ENCODE results near the gene TTC28. TPM values are rescaled to one million over a fixed set of nuclear protein-coding genes. Genes with fewer than 3 reads are reported as not detected.

TTC28 gene
- total and polyA plus RNA-seq, 2 donors (not counting 3 experiments of a cell fraction or from before 2014, with no cell fraction given) = 16.5 to 51.1 TPM

GRCh38 chr22:28639321-28639720, 40.3 kb downstream of the TTC28 start:
- no peak for DNase-seq (ENCODE audit: low read depth, low spot score)
- CTCF ChIA-PET = no interaction called here
- no peak for TF ChIP-seq POLR2AphosphoS5 (IDR thresholded peaks at IDR 0.05; ENCODE audit: insufficient read depth, low read depth, low read length)
- Histone ChIP-seq H3K36me3 (ENCODE audit: control insufficient read depth in 2 of 2, extremely low read depth in 1 of 2, insufficient read depth in 2 of 2, low read length in 2 of 2) (no peaks in the 10 kb centered on the region), H3K27ac (ENCODE audit: insufficient read depth, low read depth, low read length) (no peak overlapping the region), H3K9me3 (replicated peaks; ENCODE audit: control insufficient read depth, insufficient read depth, low read length) (no peaks in the 10 kb centered on the region), H4K20me1 (replicated peaks; ENCODE audit: control insufficient read depth, extremely low read depth, insufficient read depth, low read length) (no peaks in the 10 kb centered on the region), H3K9ac (replicated peaks; ENCODE audit: extremely low read depth, insufficient read depth, low read length) (no peak overlapping the region), H3K27me3 (ENCODE audit: control insufficient read depth in 2 of 2, insufficient read depth in 2 of 2, low read length in 2 of 2) (no peaks in the 10 kb centered on the region), H3K4me3 (replicated peaks in 1 of 3; ENCODE audit: insufficient read depth in 1 of 3, low read depth in 1 of 3, low read length in 3 of 3) (no peak overlapping the region), H3K9me1 (replicated peaks; ENCODE audit: control insufficient read depth, extremely low read depth, insufficient read depth, low read length) (no peaks in the 10 kb centered on the region), H3K4me1 (ENCODE audit: control insufficient read depth, extremely low read depth, insufficient read depth, low read length) (no peaks in the 10 kb centered on the region), H3K79me2 (ENCODE audit: control insufficient read depth, insufficient read depth, low read length) (peaks cover 5% of the 10 kb centered on the region), H2AFZ (ENCODE audit: low read depth, low read length) (no peak overlapping the region), H3K4me2 (ENCODE audit: insufficient read depth, low read length) (no peak overlapping the region)
- POLR2A ChIA-PET = no interaction called here
- dilution Hi-C loops (cut with MboI; ENCODE audit: extremely low pct_ligation_motif_present, low sequenced_read_pairs) = no loop called here
- intact Hi-C loops (cut with micrococcal nuclease) = no loop called here
- BruUV-seq (replicated peaks) = no TSS peak
- FAIRE-seq = no peak

- H3K27ac ChIP-seq (ENCODE audit: insufficient read depth, low read depth, low read length) = no peak overlapping the region
- POLR2A ChIA-PET = no interaction called here
- intact Hi-C loops (cut with micrococcal nuclease) (no loop called here), dilution Hi-C loops (cut with MboI; ENCODE audit: extremely low pct_ligation_motif_present, low sequenced_read_pairs) (no loop called here)
- BruUV-seq (replicated peaks) = no TSS peak
- no peak overlapping the region for H3K9ac ChIP-seq (replicated peaks; ENCODE audit: extremely low read depth, insufficient read depth, low read length)
- H3K27me3 ChIP-seq (ENCODE audit: control insufficient read depth in 2 of 2, insufficient read depth in 2 of 2, low read length in 2 of 2) = no peaks in the 10 kb centered on the region
- no peak overlapping the region for H2AFZ ChIP-seq (ENCODE audit: low read depth, low read length)
- no peaks in the 10 kb centered on the region for H3K9me3 ChIP-seq (replicated peaks; ENCODE audit: control insufficient read depth, insufficient read depth, low read length)
- CTCF ChIA-PET = no interaction called here
- H3K4me3 ChIP-seq (replicated peaks in 1 of 3; ENCODE audit: insufficient read depth in 1 of 3, low read depth in 1 of 3, low read length in 3 of 3) = no peak overlapping the region
- FAIRE-seq (no peak), DNase-seq (ENCODE audit: low read depth, low spot score) (no peak)
- H3K4me2 ChIP-seq (ENCODE audit: insufficient read depth, low read length) = no peak overlapping the region
- H3K36me3 ChIP-seq (ENCODE audit: control insufficient read depth in 2 of 2, extremely low read depth in 1 of 2, insufficient read depth in 2 of 2, low read length in 2 of 2) = no peaks in the 10 kb centered on the region
- H3K4me1 ChIP-seq (ENCODE audit: control insufficient read depth, extremely low read depth, insufficient read depth, low read length) = no peaks in the 10 kb centered on the region
- no peak for TF ChIP-seq FOS (IDR thresholded peaks at IDR 0.05; ENCODE audit: borderline replicate concordance, insufficient read depth, low read length)
- no peak for TF ChIP-seq MAX (IDR thresholded peaks at IDR 0.05; ENCODE audit: insufficient read depth, insufficient read length)
- no peak for TF ChIP-seq POLR2AphosphoS5 (IDR thresholded peaks at IDR 0.05; ENCODE audit: insufficient read depth, low read depth, low read length)
- no peak for TF ChIP-seq POLR2A (IDR thresholded peaks at IDR 0.05; ENCODE audit: low read depth, low read length)
- TF ChIP-seq MYC (IDR thresholded peaks at IDR 0.05; ENCODE audit: low read depth, low read length) = no peak
- no peak for TF ChIP-seq CTCF (IDR thresholded peaks at IDR 0.05; ENCODE audit: extremely low read depth in 1 of 2, insufficient read depth in 1 of 2, low read depth in 1 of 2, low read length in 2 of 2)
- H4K20me1 ChIP-seq (replicated peaks; ENCODE audit: control insufficient read depth, extremely low read depth, insufficient read depth, low read length) = no peaks in the 10 kb centered on the region
- no peaks in the 10 kb centered on the region for H3K9me1 ChIP-seq (replicated peaks; ENCODE audit: control insufficient read depth, extremely low read depth, insufficient read depth, low read length)
- H3K79me2 ChIP-seq (ENCODE audit: control insufficient read depth, insufficient read depth, low read length) = peaks cover 5% of the 10 kb centered on the region
Measured at GRCh38 chr22:28637225-28637624, 42.4 kb downstream of the TTC28 start.

All from endothelial cell of umbilical vein (primary cell).